Astrocyte (in vitro differentiated cells and primary cell): ENCODE results near the gene ANKFY1. TPM values are rescaled to one million over a fixed set of nuclear protein-coding genes. Genes with fewer than 3 reads are reported as not detected.

ENCODE experiments used
- DNase-seq: peaks from one replicate; pipeline ENCODE4 v3.0.0-alpha.2; 2010; ENCODE audit warnings: low read depth
- FAIRE-seq: peaks from 2 replicates; lab custom pipeline; 2011; peaks lifted over from hg19 to GRCh38; lab: Jason Lieb, UNC
- H2AFZ ChIP-seq: 2 replicates; pipeline ENCODE4 v1.6.0; 2012; ENCODE audit warnings: low read depth, low read length, inconsistent platforms
- H3K27ac ChIP-seq: 2 replicates; pipeline ENCODE4 v1.5.1; 2011; ENCODE audit warnings: low read depth, low read length, inconsistent platforms
- H3K27me3 ChIP-seq: 2 replicates; pipeline ENCODE4 v1.6.0; 2011; ENCODE audit warnings: low read length, inconsistent platforms; ENCODE audit not compliant: insufficient read depth
- H3K36me3 ChIP-seq: 2 replicates; pipeline ENCODE4 v1.5.1; 2011; ENCODE audit warnings: low read length, inconsistent platforms; ENCODE audit not compliant: insufficient read depth
- H3K4me1 ChIP-seq: 2 replicates; pipeline ENCODE4 v1.5.1; 2011; ENCODE audit warnings: low read length, inconsistent platforms; ENCODE audit not compliant: insufficient read depth
- H3K4me2 ChIP-seq: 2 replicates; pipeline ENCODE4 v1.6.0; 2012; ENCODE audit warnings: low read length, inconsistent platforms
- H3K4me3 ChIP-seq: 2 replicates; pipeline ENCODE4 v1.5.1; 2011; ENCODE audit warnings: low read depth, mild to moderate bottlenecking, low read length, inconsistent platforms; ENCODE audit not compliant: insufficient read depth
- H3K79me2 ChIP-seq: 2 replicates; pipeline ENCODE4 v1.6.0; 2012; ENCODE audit warnings: mild to moderate bottlenecking, low read length, inconsistent platforms; ENCODE audit not compliant: insufficient read depth
- H3K9ac ChIP-seq: 2 replicates; pipeline ENCODE4 v1.6.0; 2012; ENCODE audit warnings: mild to moderate bottlenecking, low read length, inconsistent platforms
- H3K9me3 ChIP-seq: 2 replicates; pipeline ENCODE4 v1.5.1; 2012; ENCODE audit warnings: low read depth, mild to moderate bottlenecking, low read length, inconsistent platforms; ENCODE audit not compliant: insufficient read depth
- H4K20me1 ChIP-seq: 2 replicates; pipeline ENCODE4 v1.6.0; 2012; ENCODE audit warnings: low read length, inconsistent platforms; ENCODE audit not compliant: insufficient read depth
- H3K27ac Mint-ChIP-seq: one replicate; pipeline ENCODE4 v1.8.0; 2021; ENCODE audit warnings: mild to moderate bottlenecking, mixed read lengths; ENCODE audit not compliant: unreplicated experiment
- H3K27me3 Mint-ChIP-seq: one replicate; pipeline ENCODE4 v1.8.0; 2021; ENCODE audit warnings: low read depth, mixed read lengths; ENCODE audit not compliant: unreplicated experiment
- H3K36me3 Mint-ChIP-seq: one replicate; pipeline ENCODE4 v1.8.0; 2021; ENCODE audit warnings: low read depth, mixed read lengths; ENCODE audit not compliant: unreplicated experiment
- H3K4me1 Mint-ChIP-seq: one replicate; pipeline ENCODE4 v1.8.0; 2021; ENCODE audit warnings: low read depth, mixed read lengths; ENCODE audit not compliant: unreplicated experiment
- H3K4me3 Mint-ChIP-seq: one replicate; pipeline ENCODE4 v1.8.0; 2021; ENCODE audit warnings: mild to moderate bottlenecking, moderate library complexity, mixed read lengths; ENCODE audit not compliant: unreplicated experiment
- H3K9me3 Mint-ChIP-seq: one replicate; pipeline ENCODE4 v1.8.0; 2021; ENCODE audit warnings: mild to moderate bottlenecking, mixed read lengths; ENCODE audit not compliant: unreplicated experiment
- CTCF ChIP-seq: IDR thresholded peaks from 2 replicates; pipeline ENCODE4 v1.5.1; 2011; ENCODE audit warnings: low read depth, mild to moderate bottlenecking, inconsistent platforms, low read length, moderate library complexity; ENCODE audit not compliant: insufficient read depth
- EZH2 ChIP-seq: IDR thresholded peaks from 2 replicates; pipeline ENCODE4 v1.6.1; 2012; ENCODE audit warnings: mild to moderate bottlenecking, low read length, inconsistent platforms; ENCODE audit not compliant: insufficient read depth
- total RNA-seq: library from RNA; stranded (reverse); gene quantifications from 2 replicates; pipeline ENCODE4 v1.2.1, GENCODE V29; 2021

Gene ANKFY1
- total RNA-seq, 1 donor from 2014 or later, result 52.0 TPM

- H3K4me2 ChIP-seq, result no peak overlapping the region
- peaks cover 13% of the 10 kb centered on the region for H3K36me3 ChIP-seq
- no peak for FAIRE-seq
- H3K27ac ChIP-seq, result no peak overlapping the region
- H3K27me3 ChIP-seq, result no peaks in the 10 kb centered on the region
- Mint-ChIP-seq H3K36me3 (peaks cover 15% of the 10 kb centered on the region), H3K9me3 (no peaks in the 10 kb centered on the region), H3K27ac (no peak overlapping the region), H3K27me3 (no peaks in the 10 kb centered on the region), H3K4me3 (no peak overlapping the region), H3K4me1 (peaks cover 5% of the 10 kb centered on the region)
- no peak overlapping the region for H2AFZ ChIP-seq
- no peak overlapping the region for H3K4me3 ChIP-seq
- H3K9me3 ChIP-seq, result no peaks in the 10 kb centered on the region
- H4K20me1 ChIP-seq, result peaks cover 53% of the 10 kb centered on the region
- no peak for DNase-seq
- no peak overlapping the region for H3K9ac ChIP-seq
- H3K4me1 ChIP-seq, result no peaks in the 10 kb centered on the region
- TF ChIP-seq CTCF, result no peak
- no peak for TF ChIP-seq EZH2
- peaks cover 51% of the 10 kb centered on the region for H3K79me2 ChIP-seq
Measured at GRCh38 chr17:4276514-4276913, 12.7 kb upstream of the ANKFY1 start.

GRCh38 chr17:4272972-4273368 is 9.2 kb upstream of the ANKFY1 start:
- Mint-ChIP-seq H3K36me3 (peaks cover 6% of the 10 kb centered on the region), H3K4me1 (peaks cover 5% of the 10 kb centered on the region), H3K9me3 (no peaks in the 10 kb centered on the region), H3K27ac (no peak overlapping the region), H3K4me3 (no peak overlapping the region), H3K27me3 (no peaks in the 10 kb centered on the region)
- H3K4me1 ChIP-seq, result no peaks in the 10 kb centered on the region
- no peak overlapping the region for H3K9ac ChIP-seq
- H3K27ac ChIP-seq, result no peak overlapping the region
- DNase-seq, result no peak
- H4K20me1 ChIP-seq, result peaks cover 45% of the 10 kb centered on the region
- H3K4me2 ChIP-seq, result no peak overlapping the region
- no peaks in the 10 kb centered on the region for H3K9me3 ChIP-seq
- H3K79me2 ChIP-seq, result peaks cover 42% of the 10 kb centered on the region
- TF ChIP-seq EZH2 (no peak), CTCF (no peak)
- peaks cover 25% of the 10 kb centered on the region for H3K36me3 ChIP-seq
- no peak overlapping the region for H2AFZ ChIP-seq
- no peak overlapping the region for H3K4me3 ChIP-seq
- H3K27me3 ChIP-seq, result no peaks in the 10 kb centered on the region
- FAIRE-seq, result no peak

- Histone ChIP-seq H3K79me2 (peaks cover 36% of the 10 kb centered on the region), H4K20me1 (peaks cover 40% of the 10 kb centered on the region), H3K9ac (no peak overlapping the region), H3K27ac (no peak overlapping the region), H3K36me3 (peaks cover 25% of the 10 kb centered on the region), H3K4me1 (no peaks in the 10 kb centered on the region), H2AFZ (no peak overlapping the region), H3K4me3 (no peak overlapping the region), H3K27me3 (no peaks in the 10 kb centered on the region), H3K4me2 (no peak overlapping the region), H3K9me3 (no peaks in the 10 kb centered on the region)
- FAIRE-seq (no peak), DNase-seq (no peak)
- Mint-ChIP-seq H3K4me3 (no peak overlapping the region), H3K27me3 (no peaks in the 10 kb centered on the region), H3K9me3 (no peaks in the 10 kb centered on the region), H3K4me1 (peaks cover 5% of the 10 kb centered on the region), H3K27ac (no peak overlapping the region), H3K36me3 (peaks cover 6% of the 10 kb centered on the region)
- no peak for TF ChIP-seq CTCF
Measured at GRCh38 chr17:4272213-4272971, 8.6 kb upstream of the ANKFY1 start.
